Right lobe of liver (tissue), 4 donors: ENCODE data around the gene KLHL10.

ENCODE experiments used
- CTCF ChIP-seq, 4 donors: fragments of 200-600 bp in 3 of 4; fragments of 450-650 bp in 1 of 4; IDR thresholded peaks; one replicate each; pipeline versions ENCODE4 v1.5.1 to v1.8.0; 2016 to 2022; ENCODE audit warnings: antibody characterized with exemption in 4 of 4, mild to moderate bottlenecking in 2 of 4
- POLR2A ChIP-seq: fragments of 450-650 bp; IDR thresholded peaks from one replicate; pipeline ENCODE4 v1.6.1; 2017; ENCODE audit warnings: antibody characterized with exemption, mild to moderate bottlenecking
- donor health status: DM: no; HTN: no; CAD: no.
- donor health status: DM: no; HTN: no; CAD: no.
- donor health status: DM: no; HTN: yes; CAD: no.

- TF ChIP-seq CTCF (IDR thresholded peaks at IDR 0.05) = no peak
- TF ChIP-seq POLR2A = no peak
Measured at GRCh38 chr17:41793784-41794539, 43.7 kb upstream of the KLHL10 start.
